HG02610 (cell line): Measurements from ENCODE around the gene HMGCLL1.

ENCODE experiments used
- ATAC-seq: cut with Tn5 transposase; IDR thresholded peaks from one replicate; pipeline ENCODE4 v1.9.1; 2021; ENCODE audit warnings: mild to moderate bottlenecking, moderate library complexity; ENCODE audit not compliant: unreplicated experiment

The HMGCLL1 gene

DNA sequence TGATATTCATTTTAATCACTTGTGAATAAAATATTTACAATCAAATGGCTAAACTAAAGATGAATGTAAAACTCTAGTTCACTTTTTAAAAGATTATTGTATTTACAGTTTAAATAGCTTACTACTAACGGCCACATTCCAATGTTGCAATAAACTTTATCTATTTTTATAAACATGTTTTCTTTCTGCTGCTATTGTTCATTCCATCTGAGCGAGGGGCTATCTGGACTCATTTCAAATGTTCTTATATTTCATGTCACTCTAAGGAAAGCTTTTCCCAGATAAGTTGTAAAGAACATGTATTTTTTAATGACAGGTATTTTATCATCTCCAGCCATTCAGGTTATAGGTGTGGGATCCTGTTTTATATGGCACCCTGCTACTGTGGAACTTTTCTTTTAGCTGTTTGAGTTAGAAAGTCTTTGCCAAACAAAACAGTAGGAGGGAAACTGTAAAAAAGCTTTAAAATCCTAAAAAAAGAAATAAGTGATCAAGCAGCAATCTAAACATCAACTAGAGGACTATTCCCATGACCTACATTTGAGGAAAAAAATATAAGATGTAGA, 42.5 kb downstream of the HMGCLL1 start:
- no peak for ATAC-seq

DNA sequence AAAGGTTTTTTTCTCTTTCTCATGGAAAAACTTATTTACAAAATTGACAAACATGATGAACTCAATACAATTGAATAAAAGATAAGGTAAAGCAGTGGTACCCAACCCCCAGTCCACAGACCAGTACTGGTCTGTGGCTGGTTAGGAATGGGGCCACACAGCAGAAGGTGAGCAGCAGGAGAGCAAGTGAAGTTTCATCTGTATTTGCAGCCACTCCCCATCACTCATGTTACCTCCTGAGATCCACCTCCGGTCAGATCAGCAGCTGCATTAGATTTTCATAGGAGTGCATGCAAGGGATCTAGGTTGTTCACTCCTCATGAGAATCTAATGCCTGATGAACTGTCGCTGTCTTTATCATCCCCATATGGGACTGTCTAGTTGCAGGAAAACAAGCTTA, 47.5 kb downstream of the HMGCLL1 start:
- ATAC-seq, result no peak

DNA sequence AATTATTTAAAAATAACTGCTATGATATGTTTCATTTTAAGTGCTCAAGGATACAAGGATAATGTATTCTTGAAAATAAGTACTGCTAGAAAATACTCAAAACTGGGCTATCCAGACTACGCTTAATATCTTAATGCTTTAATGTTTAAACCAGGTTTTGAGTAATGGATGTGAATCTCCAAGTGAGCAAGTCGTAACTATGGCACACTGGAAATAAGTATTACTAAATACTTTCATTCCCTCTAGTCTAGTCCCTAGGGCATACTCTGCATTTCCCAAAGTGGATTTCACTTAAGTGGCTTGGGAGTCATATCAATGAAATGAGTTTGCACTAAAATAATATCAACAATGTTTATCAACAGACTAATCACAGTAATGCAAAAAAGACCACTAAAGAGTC, 48.1 kb downstream of the HMGCLL1 start:
- no peak for ATAC-seq

DNA sequence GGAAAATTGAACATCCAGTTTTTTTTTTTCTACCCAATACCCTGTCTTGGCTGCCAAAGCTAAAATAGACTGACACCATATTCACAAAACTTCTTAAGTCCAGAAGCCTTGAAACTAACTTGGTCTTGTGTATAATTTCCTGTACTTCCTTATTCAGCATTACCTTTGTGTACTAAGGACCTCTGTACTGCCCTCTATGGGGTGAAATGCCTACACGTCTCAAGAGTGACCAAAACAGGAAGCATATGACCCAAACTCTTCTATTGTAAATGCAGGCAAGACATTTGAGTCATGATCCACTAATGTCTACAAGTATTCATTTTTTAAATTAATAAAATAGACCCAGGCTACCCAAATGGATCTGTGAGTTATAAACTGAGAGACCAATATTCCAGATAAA, 50.4 kb downstream of the HMGCLL1 start:
- ATAC-seq, result peak; percentile 61

DNA sequence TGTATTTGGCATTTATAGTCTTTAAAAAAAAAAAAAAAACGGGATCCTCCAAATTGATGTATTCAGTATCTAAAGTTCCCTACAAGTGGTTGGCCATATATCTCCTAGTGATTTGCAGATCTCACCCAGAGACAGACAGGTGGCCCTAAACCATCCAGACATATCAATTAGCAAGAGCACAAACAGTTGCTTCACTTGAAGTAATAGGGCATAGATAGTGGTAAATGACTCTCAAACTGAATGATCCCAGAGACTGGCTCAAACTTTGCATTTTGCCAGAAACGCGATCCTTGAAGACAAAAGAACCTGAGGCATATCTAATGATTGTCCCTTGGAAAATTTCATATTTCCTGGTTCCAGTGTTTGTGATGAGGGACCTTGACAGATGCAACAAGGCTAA, 54.6 kb downstream of the HMGCLL1 start:
- ATAC-seq, result no peak

DNA sequence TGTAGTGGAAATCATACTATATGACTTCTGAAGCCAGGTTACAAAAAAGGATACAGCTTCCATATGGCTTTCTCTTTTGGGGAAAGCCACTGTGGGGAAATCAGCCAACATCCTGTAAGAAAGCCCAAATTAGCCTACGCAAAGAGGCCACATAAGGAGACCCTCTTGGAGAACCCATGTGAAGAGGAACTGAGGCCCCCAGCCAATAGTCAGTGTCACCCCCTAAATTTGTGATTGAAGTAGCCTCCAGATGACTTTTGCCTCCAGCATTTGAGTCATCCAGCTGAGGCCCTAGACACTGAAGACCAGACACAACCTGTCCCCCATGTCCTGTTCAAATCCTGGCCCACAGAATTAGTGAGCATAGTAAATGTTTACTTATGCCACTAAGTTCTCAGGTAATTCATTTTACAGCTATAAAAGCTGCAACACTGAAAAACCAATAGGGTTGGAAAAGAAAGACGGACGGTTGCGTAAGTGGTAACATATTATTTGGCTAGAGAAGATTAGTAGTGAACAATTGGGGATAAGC, 60.4 kb downstream of the HMGCLL1 start:
- ATAC-seq, result no peak

DNA sequence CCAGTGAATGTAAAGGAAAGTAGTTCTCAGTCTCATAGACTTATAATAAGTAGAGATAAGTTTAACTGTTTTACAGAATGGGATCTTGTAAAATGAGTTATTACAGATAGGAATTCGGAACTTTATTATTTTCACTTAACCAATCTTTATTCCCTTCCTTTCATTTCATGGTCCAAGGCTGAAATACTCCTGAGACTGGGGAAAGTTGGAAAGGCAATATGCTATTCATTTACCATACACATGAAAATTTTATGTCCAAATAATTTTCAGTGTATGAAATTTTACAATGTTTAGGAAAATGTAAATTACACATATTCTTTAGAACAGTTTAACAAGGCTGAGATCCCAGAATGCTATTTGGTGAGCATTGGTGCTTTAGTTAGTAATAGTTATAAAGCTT, 62.3 kb downstream of the HMGCLL1 start:
- ATAC-seq, result no peak

DNA sequence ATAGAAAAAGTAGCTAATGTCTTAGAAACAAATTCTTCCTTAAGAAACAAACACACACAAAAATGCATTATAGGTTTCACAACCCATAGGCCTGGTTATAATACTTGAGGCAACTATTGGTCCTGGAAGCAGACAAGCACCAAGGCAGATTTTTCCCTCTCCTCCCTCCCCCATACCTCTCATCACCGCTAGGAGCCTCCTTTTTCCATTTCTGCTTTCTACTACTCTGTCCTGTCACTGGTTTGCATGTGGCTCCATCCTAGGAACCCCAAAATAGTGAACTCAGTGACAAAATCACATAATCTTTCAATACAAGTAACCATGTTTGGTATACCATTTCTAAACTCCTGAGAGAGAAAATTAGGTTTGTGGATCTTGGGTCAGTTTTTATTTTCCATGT, 66.1 kb downstream of the HMGCLL1 start:
- no peak for ATAC-seq

DNA sequence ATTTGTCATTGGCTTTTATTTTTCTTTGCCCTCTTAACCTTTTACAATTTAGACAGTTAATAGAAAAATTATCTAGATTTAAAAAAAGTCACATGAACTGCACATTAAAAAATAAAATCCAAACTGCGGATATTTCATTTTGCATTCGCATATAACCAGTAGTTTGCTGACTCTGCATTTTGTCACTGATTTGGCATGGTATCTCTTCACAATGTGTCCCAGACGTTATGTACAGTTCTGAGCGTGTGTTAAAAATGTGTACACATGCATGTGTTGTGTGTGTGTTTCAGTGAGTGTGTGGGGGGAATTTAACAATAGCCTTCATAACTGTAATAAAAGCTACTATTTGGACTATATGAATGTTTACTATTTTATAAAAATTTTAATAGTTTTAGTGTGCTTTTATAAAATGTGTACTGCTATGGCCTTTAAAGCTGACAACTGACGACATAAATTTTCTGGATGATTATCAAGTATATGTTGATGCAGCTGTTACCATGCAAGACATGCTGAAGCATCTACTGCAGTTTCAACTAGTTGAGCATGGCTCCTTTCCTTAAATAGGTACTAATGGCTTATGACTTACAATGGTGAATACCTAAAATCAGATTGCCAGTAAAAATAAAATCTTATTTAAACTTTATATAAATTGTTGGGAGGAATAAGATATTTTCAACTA, 67.7 kb downstream of the HMGCLL1 start:
- no peak for ATAC-seq

DNA sequence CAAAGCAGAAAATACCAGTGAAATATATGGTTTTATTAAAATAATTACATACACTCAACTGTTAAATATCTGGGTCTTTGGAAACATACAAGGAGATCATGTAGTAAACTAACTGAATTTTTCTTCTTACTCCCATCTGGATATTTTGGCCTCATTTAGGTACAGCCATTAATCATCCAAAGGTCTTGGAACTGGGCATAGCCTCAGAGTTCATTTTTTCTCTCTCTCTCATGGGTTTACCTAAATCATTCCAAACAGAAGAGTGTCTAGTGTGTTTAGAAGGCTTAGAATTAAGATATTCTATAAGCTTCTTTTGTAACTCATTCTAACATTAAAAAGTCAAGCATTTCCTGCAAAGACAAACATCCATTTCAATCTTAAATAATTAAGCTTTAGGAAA, 79.4 kb downstream of the HMGCLL1 start:
- no peak for ATAC-seq

DNA sequence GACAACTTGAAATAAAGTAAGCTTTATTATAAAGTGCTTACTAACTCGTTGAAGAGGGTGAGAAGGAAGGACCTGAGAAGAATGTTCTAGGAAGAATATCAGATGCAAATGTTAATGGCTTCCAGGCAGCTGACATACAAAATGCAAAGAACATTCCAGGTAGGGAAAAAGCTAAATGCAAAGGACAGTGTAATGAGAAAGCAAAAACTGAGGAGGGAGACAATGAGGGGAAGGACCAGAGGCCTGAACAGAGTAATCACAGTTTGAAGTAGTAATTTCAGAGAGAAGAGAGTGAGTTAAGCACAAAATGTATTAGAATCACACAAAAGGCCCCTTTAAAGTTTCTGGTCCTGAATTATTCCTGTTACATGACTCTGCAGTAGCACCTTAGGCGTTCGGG, 81.3 kb downstream of the HMGCLL1 start:
- no peak for ATAC-seq

DNA sequence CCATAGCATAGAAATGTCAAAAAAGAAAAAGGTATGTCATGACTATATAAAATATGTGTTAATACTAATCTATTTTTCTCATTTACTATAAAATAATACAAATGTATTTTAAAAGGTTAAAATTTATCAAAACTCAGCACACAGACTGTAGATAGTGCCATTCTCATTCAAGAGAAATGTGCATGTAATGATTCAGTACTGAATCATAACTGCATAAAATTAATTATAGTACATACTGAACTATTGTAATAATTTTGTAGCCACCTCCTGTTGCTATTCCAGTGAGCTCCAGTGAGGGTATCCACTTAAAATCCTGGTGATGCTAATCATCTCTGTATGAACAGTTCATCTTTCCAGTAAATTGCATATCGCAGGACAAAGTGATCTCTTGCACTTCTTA, 82.8 kb downstream of the HMGCLL1 start:
- ATAC-seq, result no peak

DNA sequence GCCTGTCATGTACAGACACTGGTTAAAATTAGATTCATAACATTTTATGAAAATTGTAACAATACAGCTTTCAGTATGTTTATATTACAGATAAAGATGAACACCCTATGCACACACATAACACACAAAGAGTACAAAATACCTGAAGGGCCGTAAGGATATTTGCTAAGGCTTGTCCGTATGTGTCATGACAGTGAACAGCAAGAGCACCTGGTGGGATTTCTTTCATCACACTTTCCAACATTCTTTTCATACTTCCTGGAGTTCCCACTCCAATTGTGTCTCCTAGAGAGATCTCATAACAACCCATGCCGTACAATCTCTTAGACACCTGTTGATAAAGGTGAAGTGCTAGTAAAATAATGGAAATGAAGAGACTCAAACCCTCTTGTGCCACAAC, 83.7 kb downstream of the HMGCLL1 start:
- ATAC-seq, result no peak

DNA sequence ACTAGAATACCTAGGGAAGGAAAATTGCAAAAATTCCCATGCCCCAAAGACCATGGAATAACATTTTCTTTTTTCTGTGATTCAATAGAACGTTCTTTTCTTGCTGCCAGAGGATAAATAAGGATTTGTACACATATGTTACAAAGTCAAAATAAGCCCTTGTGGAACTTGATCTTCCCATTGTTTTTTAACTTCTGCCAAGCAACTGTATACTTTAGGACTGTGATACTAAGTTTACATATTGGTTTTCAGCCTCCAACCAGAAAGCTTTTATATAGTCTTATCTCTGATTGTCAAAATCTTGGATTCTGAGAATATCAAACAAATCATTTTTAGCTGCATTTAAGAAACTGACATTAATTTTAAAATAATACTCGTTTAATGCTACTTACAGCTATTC, 84.6 kb downstream of the HMGCLL1 start:
- ATAC-seq, result no peak

DNA sequence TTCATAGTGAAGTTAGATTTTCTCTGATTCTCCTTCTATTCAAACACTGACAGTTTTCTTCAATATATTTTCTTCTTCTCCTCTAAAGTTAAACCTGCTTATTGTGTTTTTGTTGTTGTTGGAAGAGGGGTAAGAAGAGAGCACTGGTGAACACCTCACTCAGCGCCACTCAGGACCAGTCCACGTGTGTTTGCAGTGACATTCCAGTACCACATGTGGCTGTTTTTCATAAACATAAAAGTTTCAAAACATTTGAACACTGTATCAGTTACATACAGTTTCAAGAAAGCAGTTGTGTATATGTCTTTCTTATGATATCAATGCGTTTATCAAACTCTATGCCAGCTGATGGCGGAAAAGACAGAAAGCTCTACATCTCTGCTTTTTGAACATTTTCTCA, 86.7 kb downstream of the HMGCLL1 start:
- no peak for ATAC-seq

DNA sequence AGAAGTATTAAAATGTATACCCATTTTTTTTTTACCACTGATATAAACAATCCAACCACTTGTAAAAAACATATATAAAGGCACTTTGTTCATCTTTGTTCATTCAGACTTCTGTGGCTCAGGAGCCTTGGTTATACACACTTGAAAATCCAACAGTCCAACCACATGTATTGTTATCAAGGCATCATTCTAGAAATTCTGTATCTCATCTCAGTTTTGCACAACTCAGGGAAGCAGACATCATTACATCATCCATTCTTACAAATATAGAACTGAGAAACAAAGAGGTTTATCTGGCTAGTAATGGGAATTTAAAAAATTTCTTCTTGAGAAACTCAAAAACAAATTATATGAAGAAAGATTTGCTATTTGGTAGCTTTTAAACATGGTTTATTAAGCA, 88.1 kb downstream of the HMGCLL1 start:
- no peak for ATAC-seq

DNA sequence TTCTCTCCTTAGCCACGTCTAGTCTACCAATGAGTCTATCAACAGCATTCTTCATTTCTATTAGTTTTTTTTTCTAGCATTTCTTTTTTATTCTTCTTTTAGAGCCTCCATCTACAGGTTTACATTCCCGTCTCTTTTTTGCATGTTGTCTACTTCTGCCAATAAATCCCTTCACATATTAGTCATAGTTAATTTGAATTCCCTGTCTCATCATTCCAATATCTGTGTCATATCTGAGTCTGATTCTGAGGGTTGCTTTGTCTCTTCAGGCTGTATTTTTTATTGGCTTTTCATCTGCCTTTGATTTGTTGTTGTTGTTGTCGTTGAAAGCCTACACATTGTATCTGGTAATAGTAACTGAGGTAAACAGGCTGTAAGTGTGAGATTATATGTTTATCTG, 104.6 kb downstream of the HMGCLL1 start:
- no peak for ATAC-seq

DNA sequence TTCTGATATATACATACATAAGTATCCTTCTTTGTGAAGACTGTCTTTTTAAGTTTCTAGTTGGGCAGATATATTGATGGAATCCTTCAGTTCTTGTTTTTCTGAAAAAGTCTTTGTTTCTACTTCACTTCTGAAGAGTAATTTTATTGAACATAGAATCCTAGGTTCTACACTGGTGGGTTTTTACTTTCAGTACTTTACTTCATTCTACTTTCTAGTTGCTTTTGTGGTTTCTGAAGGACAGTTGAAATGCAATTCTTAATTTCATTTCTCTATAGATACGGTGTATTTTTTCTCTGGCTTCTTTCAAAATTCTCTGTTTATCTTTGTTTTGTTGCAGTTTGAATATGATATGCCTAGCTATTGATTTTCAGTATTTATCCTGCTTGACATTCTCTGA, 105.3 kb downstream of the HMGCLL1 start:
- ATAC-seq, result no peak

DNA sequence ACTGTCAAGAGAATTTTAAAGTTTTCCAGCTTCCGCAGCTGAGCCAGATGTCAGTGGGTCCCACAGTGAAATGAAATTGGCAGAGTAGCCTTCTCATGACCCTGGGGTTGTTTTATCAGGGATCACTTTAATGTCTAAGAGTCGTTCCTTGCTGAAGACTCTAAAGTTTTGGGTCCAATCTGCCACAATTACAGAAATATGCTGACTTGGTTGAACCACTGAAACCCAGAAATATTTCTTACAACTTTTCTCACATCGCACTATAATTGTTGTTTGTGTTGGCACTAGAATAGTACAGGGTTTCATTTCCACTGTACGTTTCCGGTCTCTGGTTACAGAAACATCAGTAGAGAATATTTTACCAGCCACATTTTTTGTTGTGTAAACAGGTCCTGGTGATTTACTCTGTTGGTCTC, 109.0 kb downstream of the HMGCLL1 start:
- ATAC-seq, result no peak

DNA sequence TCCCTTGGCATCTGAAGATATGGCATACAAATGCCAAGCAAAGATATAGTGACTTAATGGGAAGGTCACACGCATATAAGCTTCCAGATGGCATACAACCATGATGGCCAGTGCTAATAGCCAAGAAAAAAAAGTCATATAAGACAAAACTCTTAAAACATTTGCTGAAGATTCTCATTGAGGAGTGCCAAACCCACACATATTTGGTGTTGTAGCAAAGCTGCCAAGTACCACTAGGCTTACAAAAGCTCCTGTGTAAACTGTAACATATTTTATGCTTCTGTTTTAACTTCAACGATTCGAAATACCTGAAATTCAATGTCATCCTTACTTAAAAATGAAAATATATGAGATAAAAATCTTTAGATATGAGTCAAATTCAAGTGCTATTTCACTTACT, 123.0 kb downstream of the HMGCLL1 start:
- no peak for ATAC-seq

DNA sequence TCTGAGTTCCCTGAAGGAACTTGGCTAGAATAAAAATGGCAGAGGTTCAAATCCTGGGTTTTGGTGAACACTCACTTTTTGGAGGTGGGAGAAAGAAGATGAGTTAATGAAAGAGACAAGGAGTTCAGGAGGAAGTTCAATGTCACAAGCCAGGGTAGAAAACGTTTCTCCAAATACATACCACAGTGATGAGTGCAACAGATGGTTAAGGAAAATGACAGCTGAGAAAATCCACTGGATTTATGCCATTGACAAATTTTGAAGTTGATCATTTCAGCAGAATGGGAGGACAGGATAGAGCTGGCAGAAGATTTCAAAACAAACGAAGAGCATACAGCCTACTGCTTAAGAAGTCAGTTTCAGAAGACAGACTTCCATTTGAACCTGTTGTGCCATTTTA, 129.0 kb downstream of the HMGCLL1 start:
- no peak for ATAC-seq

DNA sequence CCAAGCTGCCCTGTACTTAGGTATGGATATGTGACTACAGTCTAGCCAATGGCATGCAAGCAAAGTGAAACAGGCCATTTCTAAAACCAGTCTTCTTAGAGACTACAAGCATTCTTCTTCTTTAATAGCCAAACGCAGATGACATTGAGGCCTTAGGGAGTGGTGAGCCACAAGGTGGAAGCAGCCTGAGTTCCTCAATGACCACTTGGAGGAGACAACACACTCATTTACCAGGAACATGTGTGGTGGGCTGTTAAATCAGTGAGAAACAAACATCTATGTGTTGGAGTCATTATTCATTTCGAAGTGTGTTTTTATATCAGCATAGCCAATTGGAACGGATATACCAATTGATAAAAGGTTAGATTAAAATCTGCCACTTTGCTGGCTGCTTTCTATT, 129.8 kb downstream of the HMGCLL1 start:
- no peak for ATAC-seq

DNA sequence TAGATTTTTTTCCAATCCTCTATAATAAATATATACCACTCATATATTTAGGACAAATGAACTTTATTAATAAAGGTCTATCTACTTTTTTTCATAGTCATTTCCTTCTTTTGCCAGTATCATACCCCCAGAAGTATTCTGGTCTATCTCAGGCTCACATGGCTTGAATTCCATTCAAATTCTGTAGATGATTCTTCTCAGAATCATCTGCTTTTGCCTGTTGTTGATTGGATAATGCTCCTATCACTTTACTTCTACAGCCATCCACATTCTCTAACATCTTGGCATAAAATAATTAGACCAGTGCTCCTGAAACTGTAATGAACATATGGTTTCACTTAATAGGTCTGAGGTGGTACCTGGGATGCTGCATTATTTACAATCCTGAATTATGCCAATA, 130.5 kb downstream of the HMGCLL1 start:
- no peak for ATAC-seq
